PC-9 (cell line): ENCODE results near the gene SLC27A2. TPM values are rescaled to one million over a fixed set of nuclear protein-coding genes. Genes with fewer than 3 reads are reported as not detected.

Experiments
- BruUV-seq: library from RNA; stranded (reverse); fragments of 400-500 nt; replicated peaks from 2 replicates; lab custom pipeline; 2021; lab: Mats Ljungman, UMichigan
- CTCF ChIA-PET: fragments of 300-600 bp; sonication (Branson Sonifier 250); formaldehyde crosslinking; loops from one replicate; lab custom pipeline; 2022; ENCODE audit warnings: antibody characterized with exemption; lab: Charles Lee
- POLR2A ChIA-PET: fragments of 300-600 bp; sonication (Branson Sonifier 250); formaldehyde crosslinking; loops from one replicate; lab custom pipeline; 2022; ENCODE audit warnings: antibody characterized with exemption; ENCODE audit not compliant: unreplicated experiment; lab: Charles Lee
- DNase-seq, 2 experiments: peaks; one replicate each; pipeline versions ENCODE4 v3.0.0 to v3.0.0-alpha.2; 2015 to 2022; ENCODE audit warnings: mixed read lengths in 1 of 2
- H2AFZ ChIP-seq: fragments of 200-600 bp; sonication (generic); 2 replicates; pipeline ENCODE4 v1.8.1; 2017; ENCODE audit warnings: antibody characterized with exemption
- H3F3A ChIP-seq: fragments of 200-600 bp; sonication (generic); 2 replicates; pipeline ENCODE4 v1.8.1; 2017; ENCODE audit warnings: antibody characterized with exemption, mild to moderate bottlenecking, low read depth; ENCODE audit not compliant: insufficient read depth
- H3K27ac ChIP-seq: fragments of 200-600 bp; sonication (generic); 2 replicates; pipeline ENCODE4 v1.6.1; 2016; ENCODE audit warnings: mixed run types
- H3K27me3 ChIP-seq: fragments of 200-600 bp; sonication (generic); 2 replicates; pipeline ENCODE4 v1.6.1; 2016; ENCODE audit warnings: low read depth, mixed run types; ENCODE audit not compliant: insufficient read depth
- H3K36me3 ChIP-seq: fragments of 200-600 bp; sonication (generic); 2 replicates; pipeline ENCODE4 v1.6.1; 2016; ENCODE audit warnings: low read depth, mixed run types
- H3K4me1 ChIP-seq: fragments of 200-600 bp; sonication (generic); replicated peaks from 2 replicates; pipeline ENCODE4 v1.6.1; 2016; ENCODE audit warnings: mixed run types; ENCODE audit not compliant: insufficient read depth
- H3K4me2 ChIP-seq: fragments of 200-600 bp; sonication (generic); 2 replicates; pipeline ENCODE4 v1.6.1; 2017; ENCODE audit warnings: mixed run types
- H3K4me3 ChIP-seq: fragments of 200-600 bp; sonication (generic); 2 replicates; pipeline ENCODE4 v1.6.1; 2016; ENCODE audit warnings: mixed run types
- H3K79me2 ChIP-seq: fragments of 200-600 bp; sonication (generic); 2 replicates; pipeline ENCODE4 v1.6.1; 2017; ENCODE audit warnings: low read depth, mixed run types
- H3K9me2 ChIP-seq: fragments of 200-600 bp; sonication (generic); 2 replicates; pipeline ENCODE4 v1.8.1; 2017; ENCODE audit warnings: mild to moderate bottlenecking; ENCODE audit not compliant: insufficient read depth
- H3K9me3 ChIP-seq: fragments of 200-600 bp; sonication (generic); 2 replicates; pipeline ENCODE4 v1.8.1; 2016; ENCODE audit warnings: low read depth; ENCODE audit not compliant: insufficient read depth
- H4K20me1 ChIP-seq: fragments of 200-600 bp; sonication (generic); 2 replicates; pipeline ENCODE4 v1.8.1; 2017; ENCODE audit not compliant: insufficient read depth
- CTCF ChIP-seq: fragments of 200-600 bp; sonication (generic); conservative IDR thresholded peaks from 2 replicates; pipeline ENCODE4 v1.6.1; 2017; ENCODE audit warnings: mixed run types, antibody characterized with exemption, mild to moderate bottlenecking, moderate library complexity
- EZH2 ChIP-seq: fragments of 200-600 bp; sonication (generic); IDR thresholded peaks from 2 replicates; pipeline ENCODE4 v1.8.0; 2017; ENCODE audit warnings: antibody characterized with exemption, low read depth
- intact Hi-C: fragments of 100-400 bp; cut with micrococcal nuclease; formaldehyde crosslinking; loops from one replicate; pipeline ENCODE4 v1.10.0; 2022; ENCODE audit not compliant: unreplicated experiment
- total RNA-seq: library from RNA; stranded (reverse); gene quantifications from 2 replicates; pipeline ENCODE4 v1.2.3, GENCODE V29; 2021

Gene SLC27A2
- total RNA-seq, 1 experiment from 2014 or later, result 7.5 TPM

- H3K4me3 ChIP-seq, result no peak overlapping the region
- no TSS peak for BruUV-seq
- intact Hi-C loops, result loop anchor here (5.0 kb wide), 1 partner anchor 110 kb away; no protein-coding TSS in a partner anchor
- H3K36me3 ChIP-seq, result no peaks in the 10 kb centered on the region
- H3K79me2 ChIP-seq, result no peaks in the 10 kb centered on the region
- no peak for TF ChIP-seq CTCF
- no peak for TF ChIP-seq EZH2
- no peaks in the 10 kb centered on the region for H3K9me2 ChIP-seq
- H3F3A ChIP-seq, result peaks cover 6% of the 10 kb centered on the region; the same call in 1 of the 2 replicates
- ChIA-PET POLR2A (interaction anchor here (1.1 kb wide), 1 partner anchor 8 kb away, joined by 3 read pairs; no protein-coding TSS in a partner anchor), CTCF (interaction anchor here (0.6 to 1.1 kb wide), 3 partner anchors 16 to 112 kb away, joined by 3 read pairs; no protein-coding TSS in a partner anchor)
- H3K4me2 ChIP-seq, result peak overlapping the region; percentile 40; the same call in 1 of the 2 replicates
- no peaks in the 10 kb centered on the region for H3K9me3 ChIP-seq
- H2AFZ ChIP-seq, result no peak overlapping the region
- no peaks in the 10 kb centered on the region for H3K27me3 ChIP-seq
- no peak overlapping the region for H3K27ac ChIP-seq
- no peaks in the 10 kb centered on the region for H4K20me1 ChIP-seq
- H3K4me1 ChIP-seq, result peaks cover 32% of the 10 kb centered on the region
- DNase-seq, result no peak
Measured at GRCh38 chr15:50257332-50257731, 75.3 kb downstream of the SLC27A2 start.

GRCh38 chr15:50257924-50258323, 75.9 kb downstream of the SLC27A2 start:
- no peak overlapping the region for H3K27ac ChIP-seq
- no peaks in the 10 kb centered on the region for H3K9me2 ChIP-seq
- H3K27me3 ChIP-seq, result no peaks in the 10 kb centered on the region
- no peak overlapping the region for H3K4me3 ChIP-seq
- POLR2A ChIA-PET, result interaction anchor here (1.1 kb wide), 1 partner anchor 9 kb away, joined by 3 read pairs; no protein-coding TSS in a partner anchor
- CTCF ChIA-PET, result interaction anchor here (0.5 to 1.1 kb wide), 4 partner anchors 29 to 1010 kb away, joined by 3 to 12 read pairs (median 4); no protein-coding TSS in a partner anchor
- no peak for TF ChIP-seq EZH2
- TF ChIP-seq CTCF, result no peak
- H3K4me2 ChIP-seq, result peak overlapping the region; percentile 53
- no TSS peak for BruUV-seq
- no peaks in the 10 kb centered on the region for H3K9me3 ChIP-seq
- no peak overlapping the region for H2AFZ ChIP-seq
- peak in 1 of 2 experiments; percentile 86 for DNase-seq
- no peaks in the 10 kb centered on the region for H3K36me3 ChIP-seq
- no peaks in the 10 kb centered on the region for H4K20me1 ChIP-seq
- H3K79me2 ChIP-seq, result no peaks in the 10 kb centered on the region
- peaks cover 32% of the 10 kb centered on the region for H3K4me1 ChIP-seq
- peaks cover 6% of the 10 kb centered on the region; the same call in 1 of the 2 replicates for H3F3A ChIP-seq
- intact Hi-C loops, result loop anchor here (5.0 kb wide), 1 partner anchor 111 kb away; no protein-coding TSS in a partner anchor

GRCh38 chr15:50259276-50259675, 77.3 kb downstream of the SLC27A2 start:
- peaks cover 6% of the 10 kb centered on the region; the same call in 1 of the 2 replicates for H3F3A ChIP-seq
- peaks cover 32% of the 10 kb centered on the region for H3K4me1 ChIP-seq
- H3K9me3 ChIP-seq, result no peaks in the 10 kb centered on the region
- intact Hi-C loops, result loop anchor here (5.0 kb wide), 1 partner anchor 112 kb away; no protein-coding TSS in a partner anchor
- H3K27me3 ChIP-seq, result no peaks in the 10 kb centered on the region
- no peaks in the 10 kb centered on the region for H3K79me2 ChIP-seq
- no peaks in the 10 kb centered on the region for H3K9me2 ChIP-seq
- no peak overlapping the region for H3K4me3 ChIP-seq
- no peak overlapping the region for H3K4me2 ChIP-seq
- DNase-seq, result no peak
- ChIA-PET POLR2A (no interaction called here), CTCF (interaction anchor here (0.6 kb wide), 1 partner anchor 63 kb away, joined by 3 read pairs; no protein-coding TSS in a partner anchor)
- no TSS peak for BruUV-seq
- no peak overlapping the region for H3K27ac ChIP-seq
- no peaks in the 10 kb centered on the region for H4K20me1 ChIP-seq
- TF ChIP-seq EZH2 (no peak), CTCF (no peak)
- H3K36me3 ChIP-seq, result no peaks in the 10 kb centered on the region
- no peak overlapping the region for H2AFZ ChIP-seq
